Smooth muscle cell (in vitro differentiated cells): ENCODE measurements around the gene ABCA1. TPM values are rescaled to one million over a fixed set of nuclear protein-coding genes. Genes with fewer than 3 reads are reported as not detected.

Experiments used
- DNase-seq: peaks from one replicate; lab custom pipeline; 2025; ENCODE audit not compliant: unreplicated experiment; lab: John Stamatoyannopoulos, UW
- H2AFZ ChIP-seq: fragments of 200-600 bp; sonication (generic); 2 replicates; pipeline ENCODE4 v1.6.0; 2016; ENCODE audit warnings: antibody characterized with exemption, low read depth, mild to moderate bottlenecking
- H3F3A ChIP-seq: fragments of 200-600 bp; sonication (generic); 2 replicates; pipeline ENCODE4 v1.6.0; 2017; ENCODE audit warnings: antibody characterized with exemption, low read depth
- H3K27ac ChIP-seq: fragments of 200-600 bp; sonication (generic); 2 replicates; pipeline ENCODE4 v1.5.1; 2016; ENCODE audit warnings: low read depth, mild to moderate bottlenecking
- H3K27me3 ChIP-seq: fragments of 200-600 bp; sonication (generic); 2 replicates; pipeline ENCODE4 v1.6.1; 2016; ENCODE audit warnings: low read depth, mild to moderate bottlenecking
- H3K36me3 ChIP-seq: fragments of 200-600 bp; sonication (generic); 2 replicates; pipeline ENCODE4 v1.5.1; 2016; ENCODE audit warnings: low read depth
- H3K4me1 ChIP-seq: fragments of 200-600 bp; sonication (generic); 2 replicates; pipeline ENCODE4 v1.5.1; 2016; ENCODE audit warnings: low read depth
- H3K4me2 ChIP-seq: fragments of 200-600 bp; sonication (generic); 2 replicates; pipeline ENCODE4 v1.6.0; 2016; ENCODE audit warnings: mild to moderate bottlenecking
- H3K4me3 ChIP-seq: fragments of 200-600 bp; sonication (generic); 2 replicates; pipeline ENCODE4 v1.5.1; 2016; ENCODE audit warnings: mild to moderate bottlenecking
- H3K79me2 ChIP-seq: fragments of 200-600 bp; sonication (generic); 2 replicates; pipeline ENCODE4 v1.6.0; 2016; ENCODE audit warnings: low read depth, mild to moderate bottlenecking
- H3K9ac ChIP-seq: fragments of 200-600 bp; sonication (generic); 2 replicates; pipeline ENCODE4 v1.6.0; 2016; ENCODE audit warnings: low read depth
- H3K9me3 ChIP-seq: fragments of 200-600 bp; sonication (generic); replicated peaks from 2 replicates; pipeline ENCODE4 v1.5.1; 2016; ENCODE audit warnings: low read depth
- H4K20me1 ChIP-seq: fragments of 200-600 bp; sonication (generic); 2 replicates; pipeline ENCODE4 v1.6.0; 2016; ENCODE audit warnings: low read depth
- CTCF ChIP-seq: fragments of 200-600 bp; sonication (generic); IDR thresholded peaks from 2 replicates; pipeline ENCODE4 v1.5.1; 2017; ENCODE audit warnings: borderline replicate concordance, mild to moderate bottlenecking, antibody characterized with exemption; ENCODE audit not compliant: insufficient read depth, poor library complexity, severe bottlenecking
- WGBS: methylation state at CpG from one replicate; pipeline ENCODE4 v1.1.7; 2016; ENCODE audit warnings: low lambda C conversion rate; 5-methylcytosine and 5-hydroxymethylcytosine counted together
- polyA plus RNA-seq: library from polyadenylated mRNA; unstranded; fragments of >200 nt; fragmentation: Nextera tagmentation; extraction: Ambion mirVana; gene quantifications from 2 replicates; pipeline ENCODE4 v1.2.1, GENCODE V29; 2016
- total RNA-seq: library from RNA; depleted of rRNA; stranded (reverse); fragments of >200 nt; gene quantifications from 2 replicates; pipeline ENCODE4 v1.2.3, GENCODE V29; 2014

Gene ABCA1
- total and polyA plus RNA-seq, 2 experiments from 2014 or later, result 2.8 to 29.6 TPM

- Histone ChIP-seq H3K4me2 (no peak overlapping the region), H3K27me3 (no peaks in the 10 kb centered on the region), H3K36me3 (no peaks in the 10 kb centered on the region), H3K9me3 (no peaks in the 10 kb centered on the region), H3K79me2 (no peaks in the 10 kb centered on the region), H2AFZ (no peak overlapping the region), H3K9ac (no peak overlapping the region), H3K4me1 (peaks cover 4% of the 10 kb centered on the region), H3K4me3 (no peak overlapping the region), H3K27ac (no peak overlapping the region), H4K20me1 (no peaks in the 10 kb centered on the region), H3F3A (peaks cover 3% of the 10 kb centered on the region)
- TF ChIP-seq CTCF, result no peak
- WGBS, result 89% methylated on average over 8 of the region's 8 CpGs
- no peak for DNase-seq
Measured at GRCh38 chr9:104970271-104970987, 42.5 kb upstream of the ABCA1 start.

DNA sequence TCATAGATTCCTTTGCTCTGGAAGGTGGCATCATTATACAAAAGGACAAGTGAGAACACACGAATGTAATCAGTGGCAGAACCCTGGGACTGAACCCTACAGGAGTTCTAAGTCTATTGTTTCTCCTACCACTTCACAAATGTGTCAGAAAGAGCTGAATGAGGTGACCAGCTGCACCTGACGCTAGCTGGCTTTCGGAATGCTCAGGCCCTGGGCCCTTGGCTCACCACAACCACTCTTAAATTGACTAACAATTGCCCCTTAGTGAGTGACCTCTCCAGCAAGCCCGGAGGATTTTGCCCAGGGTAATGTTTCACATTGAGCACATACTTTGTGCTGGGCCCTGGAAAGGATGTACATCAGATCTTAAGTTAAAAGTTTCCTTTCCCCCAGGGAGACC lies 41.2 kb upstream of the ABCA1 start:
- WGBS, result 52% methylated on average over 4 of the region's 4 CpGs
- H3K27ac ChIP-seq, result peak overlapping the region; percentile 94
- H3F3A ChIP-seq, result peaks cover 3% of the 10 kb centered on the region
- no peaks in the 10 kb centered on the region for H3K9me3 ChIP-seq
- H3K4me2 ChIP-seq, result peak overlapping the region; percentile 84
- DNase-seq, result no peak
- H3K27me3 ChIP-seq, result no peaks in the 10 kb centered on the region
- no peaks in the 10 kb centered on the region for H4K20me1 ChIP-seq
- no peaks in the 10 kb centered on the region for H3K36me3 ChIP-seq
- no peak overlapping the region for H2AFZ ChIP-seq
- no peak overlapping the region for H3K9ac ChIP-seq
- peaks cover 4% of the 10 kb centered on the region for H3K4me1 ChIP-seq
- H3K4me3 ChIP-seq, result peak overlapping the region; percentile 88
- TF ChIP-seq CTCF, result no peak
- no peaks in the 10 kb centered on the region for H3K79me2 ChIP-seq

GRCh38 chr9:104968025-104968982 lies 40.3 kb upstream of the ABCA1 start:
- peak; percentile 95 for DNase-seq
- Histone ChIP-seq H3K79me2 (no peaks in the 10 kb centered on the region), H3K36me3 (no peaks in the 10 kb centered on the region), H3K4me3 (peak overlapping the region; percentile 88), H4K20me1 (no peaks in the 10 kb centered on the region), H2AFZ (peak overlapping the region; percentile 98), H3K4me1 (peaks cover 4% of the 10 kb centered on the region), H3K4me2 (peak overlapping the region; percentile 84), H3K27ac (peak overlapping the region; percentile 94), H3K9ac (peak overlapping the region; percentile 93), H3K9me3 (no peaks in the 10 kb centered on the region), H3F3A (peaks cover 3% of the 10 kb centered on the region), H3K27me3 (no peaks in the 10 kb centered on the region)
- WGBS, result 1% methylated on average over 49 of the region's 50 CpGs
- no peak for TF ChIP-seq CTCF
